Stimulated activated CD8-positive, alpha-beta memory T cell treated with anti-CD3 and anti-CD28 coated beads, Interleukin-7, amount 100 ng/mL, for 4 hours (primary cell): ENCODE data around the gene RNF207.
A peak's percentile ranks its signal among the peaks of the same experiment; 100 is the strongest.

ENCODE experiments used
- DNase-seq, 2 donors: peaks; one replicate each; pipeline ENCODE4 v3.0.0-alpha.2; 2020; ENCODE audit warnings: low read depth in 2 of 2

Gene RNF207

DNA sequence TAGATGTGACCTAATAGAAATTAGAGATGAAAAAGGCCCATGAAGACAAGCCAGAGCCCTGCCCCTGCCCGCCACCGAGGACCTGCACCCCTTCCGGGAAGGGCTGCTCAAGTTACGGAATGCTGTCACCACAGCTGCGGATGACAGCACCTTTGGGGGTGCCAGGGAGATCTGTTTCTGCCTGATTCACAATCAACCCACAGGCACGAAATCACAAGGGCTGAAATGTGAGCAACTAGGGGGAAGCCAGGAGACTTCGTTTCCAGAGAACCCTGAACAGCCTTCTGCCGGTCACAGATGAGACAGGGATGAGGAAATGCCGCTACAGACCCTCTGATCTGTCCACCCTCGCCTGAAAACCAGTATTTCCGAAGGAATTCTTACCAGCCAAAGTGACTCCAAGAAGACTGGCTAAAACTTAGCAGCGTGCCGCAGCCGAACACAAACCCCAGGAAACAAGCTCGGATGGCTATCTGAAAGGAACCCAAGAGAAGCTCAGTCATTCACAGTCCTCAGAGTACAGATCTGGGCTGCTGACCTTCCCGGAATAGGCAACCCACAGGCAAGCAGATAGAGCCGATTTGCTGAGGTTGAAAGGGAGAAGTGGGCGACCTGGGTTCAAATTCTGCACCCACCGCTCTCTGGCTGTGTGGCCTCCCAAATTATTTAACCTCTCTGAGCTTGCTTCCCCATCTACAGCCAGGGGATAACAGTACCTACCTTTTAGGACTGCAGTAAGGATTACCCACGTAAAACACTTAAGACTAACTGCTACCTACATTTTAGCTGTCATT lies 28.8 kb downstream of the RNF207 start:
- no peak for DNase-seq

DNA sequence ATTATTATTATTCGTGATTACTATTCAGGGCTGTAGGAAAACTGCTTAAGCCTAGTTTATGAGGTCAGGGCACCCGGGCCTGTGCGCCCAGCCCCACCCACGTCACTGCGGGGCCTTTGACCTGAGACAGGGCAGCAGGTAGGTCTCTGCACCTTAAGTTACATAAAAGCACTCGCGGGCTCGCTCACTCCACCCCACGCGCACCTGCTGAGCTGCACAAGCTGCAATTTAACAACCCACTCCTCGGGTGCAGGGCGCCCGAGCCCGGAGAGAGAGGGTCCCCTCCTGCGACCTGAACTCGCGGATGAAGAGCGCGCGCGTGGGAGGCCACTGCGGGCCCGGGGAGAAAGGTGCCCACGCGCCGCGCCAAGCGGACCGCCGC lies 29.4 kb downstream of the RNF207 start:
- DNase-seq, result no peak

GRCh38 chr1:6237093-6237492 lies 31.2 kb downstream of the RNF207 start:
- no peak for DNase-seq

GRCh38 chr1:6239213-6239752 lies 33.4 kb downstream of the RNF207 start:
- no peak for DNase-seq

DNA sequence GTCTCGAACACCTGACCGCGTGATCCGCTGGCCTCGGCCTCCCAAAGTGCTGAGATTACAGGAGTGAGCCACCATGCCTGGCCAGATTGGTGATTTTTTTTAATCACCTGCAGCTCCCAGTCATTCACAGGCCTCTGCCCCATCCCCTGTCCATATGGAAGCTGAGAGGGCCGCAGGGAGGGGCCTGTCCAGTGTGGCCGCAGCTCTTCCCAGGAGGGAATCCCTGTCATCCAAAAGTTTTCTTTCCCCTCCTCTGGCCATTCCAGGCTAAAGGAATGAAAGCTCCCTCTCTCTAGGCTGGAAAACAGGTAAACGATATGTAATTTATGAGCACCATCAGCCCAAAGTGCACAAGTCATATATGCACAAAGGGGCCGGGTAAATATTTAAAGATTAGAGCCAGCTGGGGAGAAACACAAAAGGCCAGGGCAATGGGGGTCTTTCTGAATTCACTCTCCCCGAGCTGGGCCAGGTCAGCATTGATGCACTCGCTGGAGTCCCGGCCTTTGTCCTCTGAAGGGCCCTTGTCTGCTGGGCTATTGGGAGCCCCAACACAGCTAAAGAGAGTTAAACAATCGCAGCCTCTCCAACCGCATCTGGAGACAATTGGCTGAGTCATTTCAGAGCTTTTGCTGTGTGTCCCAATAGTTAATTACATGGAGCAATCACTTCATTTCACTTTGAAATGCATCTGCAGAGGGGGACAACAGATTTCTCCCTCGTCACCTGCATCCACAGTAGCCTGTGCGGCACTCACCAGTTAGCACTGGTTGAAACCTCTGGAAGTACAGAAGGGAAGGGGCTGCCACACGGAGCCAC lies 34.2 kb downstream of the RNF207 start:
- DNase-seq, result no peak

GRCh38 chr1:6241107-6241886 lies 35.4 kb downstream of the RNF207 start:
- no peak for DNase-seq

DNA sequence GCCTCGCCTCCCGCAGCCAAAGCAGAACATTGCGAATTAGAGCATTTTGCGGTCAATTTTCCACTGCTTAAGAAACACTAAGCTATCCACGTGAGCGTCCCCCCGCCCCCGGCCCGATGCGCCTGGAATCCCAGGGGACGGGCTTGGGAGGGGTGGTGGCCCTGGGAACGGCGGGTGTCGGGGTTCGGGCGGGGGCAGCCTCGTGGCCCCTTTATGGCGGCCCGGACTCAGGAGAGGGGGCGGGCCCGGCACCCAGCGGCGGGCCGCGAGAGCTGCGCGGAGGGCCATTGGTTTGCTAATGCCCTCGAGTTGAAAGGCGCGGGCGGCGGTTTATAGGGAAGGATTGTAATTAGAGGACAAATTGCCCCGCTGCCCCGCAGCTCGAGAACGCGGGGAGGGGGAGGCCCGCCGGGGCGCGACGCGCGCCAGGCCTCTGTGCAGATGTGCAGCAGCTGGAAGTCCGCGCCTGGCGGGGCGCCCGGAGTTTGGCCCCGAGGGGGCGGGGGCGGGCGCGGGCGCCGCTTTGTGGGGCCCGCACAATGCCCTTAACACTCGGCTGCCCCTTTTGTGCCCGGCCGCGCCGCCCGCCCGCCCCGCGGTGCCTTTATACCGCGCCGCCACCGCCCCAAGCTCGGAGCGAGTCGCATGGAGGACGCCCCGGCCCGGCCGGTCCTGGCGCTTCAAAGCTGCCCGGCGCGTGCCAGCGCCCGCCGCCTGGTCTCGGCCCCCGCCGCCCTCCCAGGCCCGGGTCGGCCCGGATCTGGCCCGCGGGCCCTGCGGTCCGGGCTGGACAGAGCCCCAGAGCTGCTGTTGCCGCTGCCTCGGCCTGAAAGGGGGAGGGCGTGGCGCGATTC lies 36.2 kb downstream of the RNF207 start:
- DNase-seq, result no peak

- DNase-seq, result no peak
Observed at GRCh38 chr1:6243053-6243834, 37.3 kb downstream of the RNF207 start.

GRCh38 chr1:6243993-6244392 lies 38.1 kb downstream of the RNF207 start, which contains the start of gene HES3:
HES3 (plus strand) TSS chr1:6244179; CDS start chr1:6244366, 187 bp downstream.
- no peak for DNase-seq

DNA sequence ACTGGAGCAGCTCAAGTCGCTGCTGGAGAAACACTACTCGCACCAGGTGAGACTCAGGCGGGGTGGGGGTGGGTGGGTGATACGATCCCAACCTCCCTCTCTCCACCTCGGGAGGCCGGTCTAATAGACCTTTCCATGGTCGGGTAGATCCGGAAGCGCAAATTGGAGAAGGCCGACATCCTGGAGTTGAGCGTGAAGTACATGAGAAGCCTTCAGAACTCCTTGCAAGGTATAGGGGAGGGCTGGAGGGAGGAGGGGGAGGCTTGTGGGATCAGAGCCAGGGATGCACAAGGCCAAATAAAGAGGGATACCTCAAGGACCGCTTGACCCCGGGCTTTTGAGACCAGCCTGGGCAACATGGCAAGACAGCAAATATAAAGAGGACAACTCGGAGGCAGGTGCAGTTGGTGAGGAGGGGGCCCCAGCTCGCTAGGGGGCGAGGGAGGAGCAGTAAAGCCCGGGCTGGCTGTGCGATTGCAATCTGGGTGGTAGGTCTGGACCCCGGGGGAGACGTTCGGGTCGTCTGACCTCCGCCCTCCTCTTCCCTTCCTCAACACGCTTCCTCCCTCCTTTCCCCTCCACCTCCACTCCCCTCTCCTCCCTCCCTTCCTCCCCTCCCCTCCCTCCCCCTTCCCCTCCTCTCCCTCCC lies 38.6 kb downstream of the RNF207 start:
- no peak for DNase-seq

GRCh38 chr1:6245086-6245868 lies 39.4 kb downstream of the RNF207 start:
- DNase-seq, result peak; percentile 29 to 69

GRCh38 chr1:6245869-6246496 lies 40.1 kb downstream of the RNF207 start:
- peak in 1 of 2 donors; percentile 7 for DNase-seq

- DNase-seq, result peak; percentile 62 to 64
Observed at GRCh38 chr1:6246497-6247467, 40.9 kb downstream of the RNF207 start.

- DNase-seq, result no peak
Observed at GRCh38 chr1:6247651-6248050, 41.7 kb downstream of the RNF207 start.

- no peak for DNase-seq
Observed at GRCh38 chr1:6248161-6248776, 42.4 kb downstream of the RNF207 start.

GRCh38 chr1:6248932-6249738 lies 43.2 kb downstream of the RNF207 start:
- no peak for DNase-seq
